HG02938 (cell line): ENCODE results near the gene ASTN2.

Experiments used
- ATAC-seq: cut with Tn5 transposase; IDR thresholded peaks from one replicate; pipeline ENCODE4 v1.9.1; 2021; ENCODE audit warnings: mild to moderate bottlenecking, moderate library complexity; ENCODE audit not compliant: unreplicated experiment

Gene ASTN2

GRCh38 chr9:117029341-117029740 is 385.5 kb downstream of the ASTN2 start:
- no peak for ATAC-seq

GRCh38 chr9:117028103-117028858 is 386.6 kb downstream of the ASTN2 start:
- ATAC-seq, result no peak

- ATAC-seq, result no peak
Measured at GRCh38 chr9:117021906-117022305, 393.0 kb downstream of the ASTN2 start.

GRCh38 chr9:117018966-117019617 is 395.8 kb downstream of the ASTN2 start:
- ATAC-seq, result no peak

GRCh38 chr9:117017414-117017985 is 397.4 kb downstream of the ASTN2 start:
- ATAC-seq, result no peak

GRCh38 chr9:117014061-117014460 is 400.8 kb downstream of the ASTN2 start:
- no peak for ATAC-seq

GRCh38 chr9:117013440-117013995 is 401.3 kb downstream of the ASTN2 start:
- no peak for ATAC-seq

- no peak for ATAC-seq
Measured at GRCh38 chr9:117010061-117010460, 404.8 kb downstream of the ASTN2 start.

GRCh38 chr9:117008876-117009275 is 406.0 kb downstream of the ASTN2 start:
- ATAC-seq, result no peak

- no peak for ATAC-seq
Measured at GRCh38 chr9:117008461-117008860, 406.4 kb downstream of the ASTN2 start.

GRCh38 chr9:117002686-117003085 is 412.2 kb downstream of the ASTN2 start:
- no peak for ATAC-seq

GRCh38 chr9:117000834-117001233 is 414.0 kb downstream of the ASTN2 start:
- ATAC-seq, result no peak

GRCh38 chr9:117000196-117000723 is 414.6 kb downstream of the ASTN2 start:
- ATAC-seq, result no peak

- no peak for ATAC-seq
Measured at GRCh38 chr9:116998305-116998704, 416.6 kb downstream of the ASTN2 start.

GRCh38 chr9:116992865-116993264 is 422.0 kb downstream of the ASTN2 start:
- no peak for ATAC-seq

GRCh38 chr9:116991051-116991450 is 423.8 kb downstream of the ASTN2 start:
- no peak for ATAC-seq

- no peak for ATAC-seq
Measured at GRCh38 chr9:116990592-116990991, 424.3 kb downstream of the ASTN2 start.

GRCh38 chr9:116987721-116988485 is 427.0 kb downstream of the ASTN2 start:
- no peak for ATAC-seq

- no peak for ATAC-seq
Measured at GRCh38 chr9:116986015-116986414, 428.8 kb downstream of the ASTN2 start.

GRCh38 chr9:116985596-116985995 is 429.3 kb downstream of the ASTN2 start:
- no peak for ATAC-seq

- ATAC-seq, result no peak
Measured at GRCh38 chr9:116984111-116984510, 430.7 kb downstream of the ASTN2 start.
